ENCODE measurements around the gene MRTFA. TPM values are rescaled to one million over a fixed set of nuclear protein-coding genes. Genes with fewer than 3 reads are reported as not detected.

The MRTFA gene
- total RNA-seq, 1 experiment from 2014 or later: 28.0 TPM

GRCh38 chr22:40634119-40634903 is 2.2 kb downstream of the MRTFA start:
- H3K4me3 ChIP-seq (replicated peaks in 1 of 2; ENCODE audit: low read depth in 1 of 2, low read length in 2 of 2): no peak overlapping the region
- H3K36me3 ChIP-seq (ENCODE audit: control insufficient read depth in 1 of 2, insufficient read depth in 2 of 2, low read length in 2 of 2): no peaks in the 10 kb centered on the region
- intact Hi-C loops (cut with micrococcal nuclease): no loop called here
- DNase-seq (ENCODE audit: low read depth, low spot score): no peak
- H2AFZ ChIP-seq (ENCODE audit: low read depth, low read length, poor library complexity, severe bottlenecking): no peak overlapping the region
- no peaks in the 10 kb centered on the region for H3K9me2 ChIP-seq (ENCODE audit: insufficient read depth)
- no peak overlapping the region for H3K9ac ChIP-seq (ENCODE audit: low read length)
- TF ChIP-seq CEBPB (IDR thresholded peaks at IDR 0.05; ENCODE audit: low read depth) (no peak), ZNF274 (IDR thresholded peaks at IDR 0.05; ENCODE audit: low read depth, low read length) (no peak), RAD21 (IDR thresholded peaks at IDR 0.05; ENCODE audit: low read depth) (no peak), MAX (IDR thresholded peaks at IDR 0.05) (no peak), EGR1 (IDR thresholded peaks at IDR 0.05; ENCODE audit: low read depth) (no peak), ATF3 (IDR thresholded peaks at IDR 0.05) (no peak), JUND (IDR thresholded peaks at IDR 0.05) (no peak), SP1 (IDR thresholded peaks at IDR 0.05; ENCODE audit: low read depth) (no peak), SIN3A (IDR thresholded peaks at IDR 0.05; ENCODE audit: low read depth) (no peak), EZH2 (IDR thresholded peaks at IDR 0.05) (no peak), POLR2A (IDR thresholded peaks at IDR 0.05; ENCODE audit: borderline replicate concordance, extremely low read depth, insufficient read depth, insufficient read length) (no peak), CTCF (IDR thresholded peaks at IDR 0.05 in 2 of 3, conservative IDR thresholded peaks at IDR 0.05 in 1 of 3; ENCODE audit: borderline replicate concordance in 1 of 3, insufficient read depth in 1 of 3, low read depth in 2 of 3, low read length in 2 of 3) (no peak), YY1 (IDR thresholded peaks at IDR 0.05; ENCODE audit: extremely low read depth, insufficient replicate concordance, low read depth, low read length) (no peak), SRF (IDR thresholded peaks at IDR 0.05; ENCODE audit: low read depth) (no peak), FOSL1 (IDR thresholded peaks at IDR 0.05; ENCODE audit: low read depth) (no peak), TCF7L2 (IDR thresholded peaks at IDR 0.05; ENCODE audit: borderline replicate concordance, extremely low read depth, insufficient read depth, insufficient read length) (no peak), EZH2phosphoT487 (IDR thresholded peaks at IDR 0.05; ENCODE audit: borderline replicate concordance) (no peak), ZBTB33 (IDR thresholded peaks at IDR 0.05; ENCODE audit: extremely low read depth, insufficient replicate concordance, low read length) (no peak)
- H3K4me1 ChIP-seq (ENCODE audit: control insufficient read depth in 1 of 2, insufficient read depth in 2 of 2, low read length in 2 of 2): peaks cover 6 to 15% of the 10 kb centered on the region in 2 experiments; a peak in 3 of 4 replicates
- RAD21 ChIA-PET (ENCODE audit: low non-redundant PET in 1 of 2, low total read pairs in 2 of 2, uncharacterized antibody in 2 of 2, unreplicated experiment in 2 of 2): interaction anchor here in 1 of 2 experiments (0.6 kb wide), 1 partner anchor 176 kb away, joined by 4 read pairs; no protein-coding TSS in a partner anchor
- H3K27me3 ChIP-seq (ENCODE audit: insufficient read depth, low read length): no peaks in the 10 kb centered on the region
- POLR2A ChIA-PET: no interaction called here
- CTCF ChIA-PET: interaction anchor here (0.8 to 0.9 kb wide), 2 partner anchors 13 to 197 kb away, joined by 3 read pairs; no protein-coding TSS in a partner anchor
- H3K27ac ChIP-seq (ENCODE audit: low read depth, low read length): no peak overlapping the region
- BruUV-seq (replicated peaks): no TSS peak
- H3K9me3 ChIP-seq (ENCODE audit: control insufficient read depth in 1 of 2, insufficient read depth in 1 of 2, low read depth in 1 of 2, low read length in 2 of 2): no peaks in the 10 kb centered on the region
- peak overlapping the region; percentile 98; the same call in 1 of the 2 replicates for H3K4me2 ChIP-seq (ENCODE audit: low read length)
- no peak for ATAC-seq
- H3K79me2 ChIP-seq (ENCODE audit: insufficient read depth, low read length): peaks cover 66% of the 10 kb centered on the region
- peaks cover 5% of the 10 kb centered on the region; the same call in 1 of the 2 replicates for H4K20me1 ChIP-seq (ENCODE audit: insufficient read depth)
